CD14-positive monocyte (primary cell): ENCODE measurements around the gene ANKRD44. TPM values are rescaled to one million over a fixed set of nuclear protein-coding genes. Genes with fewer than 3 reads are reported as not detected.

ENCODE experiments used
- DNase-seq, 3 donors: peaks; one replicate each; pipeline ENCODE4 v3.0.0-alpha.2; 2011 to 2022
- H2AFZ ChIP-seq: 2 replicates; pipeline ENCODE4 v1.6.0; 2012; ENCODE audit warnings: mild to moderate bottlenecking, low read depth, low read length, inconsistent platforms; ENCODE audit not compliant: insufficient read depth, poor library complexity, severe bottlenecking
- H3K27ac ChIP-seq, 2 donors: 1 replicate in 1 of 2; 2 replicates in 1 of 2; pipeline ENCODE4 v1.5.1; 2012 to 2013; ENCODE audit warnings: low read length in 2 of 2, control low read depth in 1 of 2, inconsistent platforms in 1 of 2, low read depth in 1 of 2, mild to moderate bottlenecking in 1 of 2
- H3K27me3 ChIP-seq, 2 donors: one replicate each; pipeline versions ENCODE4 v1.6.0 to v1.6.1; 2011 to 2013; ENCODE audit warnings: low read length in 2 of 2; ENCODE audit not compliant: control insufficient read depth in 2 of 2, insufficient read depth in 2 of 2
- H3K36me3 ChIP-seq, 2 donors: replicated peaks in 1 of 2; 1 replicate in 1 of 2; 2 replicates in 1 of 2; pipeline versions ENCODE4 v1.5.1 to v1.6.1; 2012 to 2013; ENCODE audit warnings: low read length in 2 of 2, control low read depth in 1 of 2, inconsistent platforms in 1 of 2, mild to moderate bottlenecking in 1 of 2; ENCODE audit not compliant: insufficient read depth in 2 of 2, control insufficient read depth in 1 of 2
- H3K4me1 ChIP-seq, 2 donors: 1 replicate in 1 of 2; 2 replicates in 1 of 2; pipeline versions ENCODE4 v1.5.1 to v1.6.1; 2012 to 2013; ENCODE audit warnings: low read length in 2 of 2, control low read depth in 1 of 2, inconsistent platforms in 1 of 2, mild to moderate bottlenecking in 1 of 2, moderate library complexity in 1 of 2; ENCODE audit not compliant: insufficient read depth in 2 of 2, control insufficient read depth in 1 of 2
- H3K4me2 ChIP-seq: replicated peaks from 2 replicates; pipeline ENCODE3; 2012; ENCODE audit warnings: low read length, moderate library complexity, mild to moderate bottlenecking; ENCODE audit not compliant: poor library complexity, severe bottlenecking; ENCODE audit errors: extremely low read depth
- H3K4me3 ChIP-seq, 3 experiments: fragments of 200-600 bp in 1 of 3; sonication (generic) in 1 of 3; replicated peaks in 1 of 3; 1 replicate in 2 of 3; 2 replicates in 1 of 3; pipeline ENCODE4 v1.5.1; 2011 to 2013; ENCODE audit warnings: low read length in 3 of 3, mild to moderate bottlenecking in 3 of 3, control low read depth in 2 of 3, low read depth in 2 of 3, inconsistent platforms in 1 of 3, moderate library complexity in 1 of 3
- H3K79me2 ChIP-seq: 2 replicates; pipeline ENCODE4 v1.6.0; 2012; ENCODE audit warnings: mild to moderate bottlenecking, control low read depth, inconsistent platforms, low read length, moderate library complexity; ENCODE audit not compliant: insufficient read depth
- H3K9ac ChIP-seq: 2 replicates; pipeline ENCODE4 v1.6.0; 2017; ENCODE audit warnings: low read length, mild to moderate bottlenecking; ENCODE audit not compliant: insufficient read depth, poor library complexity, severe bottlenecking
- H3K9me3 ChIP-seq, 2 donors: replicated peaks in 1 of 2; 1 replicate in 1 of 2; 2 replicates in 1 of 2; pipeline versions ENCODE4 v1.5.1 to v1.6.1; 2012 to 2013; ENCODE audit warnings: low read length in 2 of 2, control low read depth in 1 of 2; ENCODE audit not compliant: control insufficient read depth in 1 of 2, insufficient read depth in 1 of 2
- H4K20me1 ChIP-seq: 2 replicates; pipeline ENCODE4 v1.6.0; 2012; ENCODE audit warnings: mild to moderate bottlenecking, low read length, control low read depth, moderate library complexity; ENCODE audit not compliant: insufficient read depth
- H3K27ac Mint-ChIP-seq, 7 donors: one replicate each; pipeline ENCODE4 v1.8.0; 2020; ENCODE audit warnings: mild to moderate bottlenecking in 7 of 7, mixed read lengths in 7 of 7, moderate library complexity in 6 of 7, inconsistent platforms in 2 of 7
- H3K27me3 Mint-ChIP-seq, 3 donors: one replicate each; pipeline ENCODE4 v1.8.0; 2021 to 2022; ENCODE audit warnings: low read depth in 3 of 3, mild to moderate bottlenecking in 3 of 3, mixed read lengths in 3 of 3, moderate library complexity in 3 of 3, inconsistent platforms in 1 of 3
- H3K36me3 Mint-ChIP-seq, 2 donors: one replicate each; pipeline ENCODE4 v1.8.0; 2020; ENCODE audit warnings: mixed read lengths in 2 of 2, inconsistent platforms in 1 of 2, mild to moderate bottlenecking in 1 of 2
- H3K4me1 Mint-ChIP-seq: one replicate; pipeline ENCODE4 v1.8.0; 2020; ENCODE audit warnings: mild to moderate bottlenecking, mixed read lengths
- H3K4me3 Mint-ChIP-seq, 2 donors: one replicate each; pipeline ENCODE4 v1.8.0; 2020; ENCODE audit warnings: mild to moderate bottlenecking in 2 of 2, mixed read lengths in 2 of 2, moderate library complexity in 1 of 2
- H3K9me3 Mint-ChIP-seq, 7 donors: one replicate each; pipeline ENCODE4 v1.8.0; 2020 to 2022; ENCODE audit warnings: mixed read lengths in 7 of 7, mild to moderate bottlenecking in 6 of 7, moderate library complexity in 6 of 7, inconsistent platforms in 2 of 7
- WGBS: methylation state at CpG from one replicate; pipeline ENCODE4 v1.1.5; 2013; ENCODE audit warnings: missing lambda C conversion rate; ENCODE audit not compliant: insufficient coverage; 5-methylcytosine and 5-hydroxymethylcytosine counted together
- intact Hi-C, 2 donors: fragments of 100-400 bp; cut with micrococcal nuclease; formaldehyde crosslinking; loops; one replicate each; pipeline versions ENCODE4 v1.15.0 to v1.15.1; 2023
- polyA plus RNA-seq, 3 donors: library from polyadenylated mRNA; depleted of rRNA in 1 of 3; unstranded in 2 of 3; stranded (reverse) in 1 of 3; fragments of 300-500 nt in 2 of 3; fragments of >200 nt in 1 of 3; fragmentation: Illumina TruSeq in 2 of 3; gene quantifications; 1 replicate in 2 of 3; 2 replicates in 1 of 3; pipeline ENCODE4 v1.2.3, GENCODE V29; 2012 to 2021
- TF ChIP-seq, protein P1 (sequence below): fragments of 200-600 bp; IDR thresholded peaks from one replicate; pipeline ENCODE4 v1.8.0; 2022; ENCODE audit warnings: antibody characterized with exemption, mild to moderate bottlenecking

ANKRD44 gene
- polyA plus RNA-seq, 3 donors = 55.7 to 91.9 (median 64.9) TPM

DNA sequence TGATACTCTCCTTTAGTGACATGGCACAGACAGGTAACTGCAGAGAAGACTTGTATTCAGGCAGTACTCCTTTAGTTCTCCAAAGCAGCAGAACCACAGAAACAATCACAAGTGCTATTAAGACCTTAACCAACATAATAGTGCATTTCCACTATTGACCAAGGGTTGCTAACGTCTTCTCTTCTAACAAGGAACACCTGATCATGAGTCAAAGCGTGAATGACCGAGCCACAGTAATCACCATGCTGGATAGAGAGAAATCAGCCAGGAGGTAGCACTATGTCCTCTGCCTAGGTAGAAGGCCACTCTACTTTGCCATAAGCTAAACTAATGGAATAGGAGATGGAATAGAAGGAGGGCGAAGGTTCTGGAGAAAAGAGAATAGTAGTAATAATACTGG, 161.0 kb downstream of the ANKRD44 start:
- H3K27ac ChIP-seq = peak overlapping the region in 1 of 2 donors; percentile 2
- intact Hi-C loops = no loop called here
- Mint-ChIP-seq H3K36me3 (peaks cover 6 to 14% of the 10 kb centered on the region in 2 donors), H3K4me3 (no peak overlapping the region), H3K27ac (peak overlapping the region in 1 of 7 donors; percentile 72), H3K4me1 (peaks cover 59% of the 10 kb centered on the region), H3K27me3 (no peaks in the 10 kb centered on the region), H3K9me3 (no peaks in the 10 kb centered on the region)
- H3K9ac ChIP-seq = no peak overlapping the region
- H3K9me3 ChIP-seq = no peaks in the 10 kb centered on the region
- WGBS = no CpG with 5 or more reads among the region's 4 CpGs
- H3K79me2 ChIP-seq = peaks cover 61% of the 10 kb centered on the region
- no peaks in the 10 kb centered on the region for H3K27me3 ChIP-seq
- H3K4me3 ChIP-seq = no peak overlapping the region
- H3K4me1 ChIP-seq = peaks cover 53 to 72% of the 10 kb centered on the region in 2 donors
- TF ChIP-seq, protein P1, sequence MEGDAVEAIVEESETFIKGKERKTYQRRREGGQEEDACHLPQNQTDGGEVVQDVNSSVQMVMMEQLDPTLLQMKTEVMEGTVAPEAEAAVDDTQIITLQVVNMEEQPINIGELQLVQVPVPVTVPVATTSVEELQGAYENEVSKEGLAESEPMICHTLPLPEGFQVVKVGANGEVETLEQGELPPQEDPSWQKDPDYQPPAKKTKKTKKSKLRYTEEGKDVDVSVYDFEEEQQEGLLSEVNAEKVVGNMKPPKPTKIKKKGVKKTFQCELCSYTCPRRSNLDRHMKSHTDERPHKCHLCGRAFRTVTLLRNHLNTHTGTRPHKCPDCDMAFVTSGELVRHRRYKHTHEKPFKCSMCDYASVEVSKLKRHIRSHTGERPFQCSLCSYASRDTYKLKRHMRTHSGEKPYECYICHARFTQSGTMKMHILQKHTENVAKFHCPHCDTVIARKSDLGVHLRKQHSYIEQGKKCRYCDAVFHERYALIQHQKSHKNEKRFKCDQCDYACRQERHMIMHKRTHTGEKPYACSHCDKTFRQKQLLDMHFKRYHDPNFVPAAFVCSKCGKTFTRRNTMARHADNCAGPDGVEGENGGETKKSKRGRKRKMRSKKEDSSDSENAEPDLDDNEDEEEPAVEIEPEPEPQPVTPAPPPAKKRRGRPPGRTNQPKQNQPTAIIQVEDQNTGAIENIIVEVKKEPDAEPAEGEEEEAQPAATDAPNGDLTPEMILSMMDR = no peak
- H4K20me1 ChIP-seq = peaks cover 4% of the 10 kb centered on the region
- peaks cover 2 to 16% of the 10 kb centered on the region in 2 donors for H3K36me3 ChIP-seq
- no peak for DNase-seq
- no peak overlapping the region for H3K4me2 ChIP-seq
- H2AFZ ChIP-seq = no peak overlapping the region

DNA sequence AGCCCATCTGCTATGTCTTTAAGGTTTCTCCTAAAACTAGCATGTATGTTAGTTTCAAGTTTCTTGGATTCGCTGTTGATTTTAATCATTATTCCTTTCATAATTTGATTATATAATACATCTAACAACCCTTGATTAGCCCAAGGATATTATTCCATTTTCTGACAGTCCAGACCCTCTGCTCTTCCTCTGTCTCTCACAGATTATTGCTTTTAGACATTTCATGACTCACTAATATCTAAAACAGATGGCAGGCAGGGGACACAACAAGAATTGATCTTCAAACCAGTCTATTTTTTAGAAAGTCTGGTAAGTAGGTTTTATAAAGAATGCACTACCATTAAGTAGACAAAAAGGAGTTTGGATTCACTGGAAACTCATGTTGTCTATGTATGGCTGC, 162.2 kb downstream of the ANKRD44 start:
- no peak for DNase-seq
- Mint-ChIP-seq H3K36me3 (peaks cover 8 to 16% of the 10 kb centered on the region in 2 donors), H3K4me1 (peaks cover 52% of the 10 kb centered on the region), H3K27ac (no peak overlapping the region), H3K27me3 (no peaks in the 10 kb centered on the region), H3K9me3 (no peaks in the 10 kb centered on the region), H3K4me3 (no peak overlapping the region)
- H4K20me1 ChIP-seq = peaks cover 4% of the 10 kb centered on the region
- H3K9ac ChIP-seq = no peak overlapping the region
- H3K9me3 ChIP-seq = no peaks in the 10 kb centered on the region
- H3K4me1 ChIP-seq = peaks cover 48 to 68% of the 10 kb centered on the region in 2 donors
- H3K79me2 ChIP-seq = peaks cover 69% of the 10 kb centered on the region
- TF ChIP-seq, protein P1 = no peak
- H3K4me2 ChIP-seq = no peak overlapping the region
- H3K4me3 ChIP-seq = no peak overlapping the region
- intact Hi-C loops = no loop called here
- no peak overlapping the region for H2AFZ ChIP-seq
- WGBS = no CpG with 5 or more reads among the region's 1 CpG
- H3K36me3 ChIP-seq = peaks cover 2 to 16% of the 10 kb centered on the region in 2 donors
- H3K27me3 ChIP-seq = no peaks in the 10 kb centered on the region
- H3K27ac ChIP-seq = peak overlapping the region in 1 of 2 donors; percentile 83
